ENCODE results near the gene GAS2L1. TPM values are rescaled to one million over a fixed set of nuclear protein-coding genes. Genes with fewer than 3 reads are reported as not detected.

GAS2L1 gene
- total RNA-seq, 1 experiment from 2014 or later, result 8.0 TPM

DNA sequence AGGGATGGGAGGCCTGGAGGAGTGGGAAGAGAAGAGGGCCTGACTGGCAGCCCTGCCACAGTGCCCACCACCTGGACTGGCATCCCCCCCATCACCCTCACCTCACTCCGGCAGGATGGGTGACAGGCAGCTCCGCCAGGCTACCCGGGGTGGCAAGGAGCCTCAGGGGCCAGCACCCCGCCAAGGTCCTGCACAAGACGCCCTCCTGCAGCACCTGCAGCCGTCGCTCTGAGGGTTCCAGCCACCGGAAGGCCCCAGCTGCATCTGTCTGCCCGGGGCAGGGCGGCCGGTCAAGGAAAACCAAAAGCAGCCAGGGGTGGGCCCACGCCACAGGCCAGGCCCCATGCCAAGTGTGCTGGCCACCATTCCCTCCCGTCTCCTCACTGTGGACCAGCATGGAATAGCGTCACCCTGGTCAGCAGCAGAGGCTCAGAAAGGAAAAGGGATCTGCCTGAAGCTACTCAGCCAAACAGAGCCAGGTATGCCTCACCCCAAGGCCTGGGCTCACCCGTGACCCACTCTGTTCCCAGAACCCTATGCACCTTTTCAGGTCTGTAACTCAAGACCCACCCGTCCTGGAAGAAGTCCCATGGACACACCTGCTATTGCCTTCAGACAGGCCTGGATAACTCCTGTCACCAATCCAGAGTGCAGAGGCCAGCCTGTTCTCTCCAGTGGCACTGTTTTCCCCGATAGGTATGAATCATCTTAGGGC, 45.7 kb upstream of the GAS2L1 start:
- Histone ChIP-seq H4K20me1 (ENCODE audit: control insufficient read depth, insufficient read depth, insufficient read length) (no peaks in the 10 kb centered on the region), H2BK5ac (ENCODE audit: insufficient read length, low read length) (no peak overlapping the region), H3K56ac (ENCODE audit: insufficient read length, low read depth, low read length) (no peak overlapping the region), H3K4ac (ENCODE audit: low read depth, low read length) (no peak overlapping the region), H4K5ac (ENCODE audit: insufficient read length, low read depth, low read length) (no peak overlapping the region), H3K23me2 (ENCODE audit: insufficient read length, low read depth, low read length, poor library complexity, severe bottlenecking) (no peaks in the 10 kb centered on the region), H3K9me3 (ENCODE audit: control insufficient read depth, low read depth, low read length) (no peaks in the 10 kb centered on the region), H3K14ac (ENCODE audit: insufficient read depth, low read length) (no peak overlapping the region), H3K79me2 (ENCODE audit: insufficient read depth, low read length) (no peaks in the 10 kb centered on the region), H2AFZ (ENCODE audit: low read length) (no peak overlapping the region), H3K4me1 (ENCODE audit: insufficient read depth, low read length) (no peaks in the 10 kb centered on the region), H3K79me1 (ENCODE audit: insufficient read depth, low read depth, low read length, poor library complexity, severe bottlenecking) (no peaks in the 10 kb centered on the region), H2BK20ac (ENCODE audit: low read depth, low read length, poor library complexity, severe bottlenecking) (no peak overlapping the region), H3K27me3 (ENCODE audit: insufficient read depth, low read length) (no peaks in the 10 kb centered on the region), H2BK12ac (ENCODE audit: insufficient read length, low read depth, low read length) (no peak overlapping the region), H2BK15ac (ENCODE audit: low read depth, low read length) (no peak overlapping the region), H4K91ac (ENCODE audit: insufficient read length, low read depth, low read length) (no peak overlapping the region), H3K27ac (ENCODE audit: insufficient read length, low read depth, low read length) (no peak overlapping the region), H3K23ac (ENCODE audit: insufficient read length, low read depth, low read length) (no peak overlapping the region), H3K9ac (ENCODE audit: extremely low read depth, insufficient read length, low read length) (no peak overlapping the region), H3T11ph (ENCODE audit: low read length) (no peak overlapping the region), H3K18ac (ENCODE audit: insufficient read length, low read depth, low read length) (no peak overlapping the region), H2AK5ac (ENCODE audit: insufficient read length, low read length) (no peak overlapping the region), H2BK120ac (ENCODE audit: low read depth, low read length, poor library complexity, severe bottlenecking) (no peak overlapping the region), H3K4me2 (ENCODE audit: insufficient read depth, insufficient read length, low read length) (no peak overlapping the region), H4K8ac (replicated peaks; ENCODE audit: insufficient read length, low read depth, low read length) (no peak overlapping the region)
- no CpG with 5 or more reads among the region's 17 CpGs for WGBS (ENCODE audit: extremely low coverage, insufficient read length, low lambda C conversion rate)
- Mint-ChIP-seq H3K4me3 (no peak overlapping the region), H3K36me3 (ENCODE audit: insufficient read depth in 1 of 3, low read depth in 3 of 3) (peaks cover 3 to 26% (median 10%) of the 10 kb centered on the region in 3 experiments), H3K4me1 (no peaks in the 10 kb centered on the region), H3K27ac (peak overlapping the region in 2 of 3 experiments; percentile 22 to 47; a peak in 3 of 7 replicates), H3K9me3 (no peaks in the 10 kb centered on the region), H3K27me3 (ENCODE audit: low read depth) (no peaks in the 10 kb centered on the region)
- DNase-seq, result no peak
- no peak for TF ChIP-seq CTCF (conservative IDR thresholded peaks at IDR 0.05)
